GM18519 (cell line): ENCODE results near the gene PSMC5.
"Not testable (repeated sequence)": the region's sequence is repeated elsewhere in the genome, so short reads cannot be mapped to it uniquely, and the experiment has no call there.

Experiments used
- ATAC-seq: cut with Tn5 transposase; IDR thresholded peaks from one replicate; pipeline ENCODE4 v1.9.1; 2021; ENCODE audit warnings: mild to moderate bottlenecking, moderate library complexity; ENCODE audit not compliant: unreplicated experiment, low FRiP score

Gene PSMC5

GRCh38 chr17:63827002-63827800 is at the start of gene PSMC5, which contains the start of gene FTSJ3:
Gene PSMC5 (plus strand): TSS chr17:63827431. CDS start chr17:63827491, 60 bp downstream.
Gene FTSJ3 (minus strand): TSS chr17:63827663. CDS start chr17:63826902, 761 bp downstream.
- peak; percentile 53 for ATAC-seq

GRCh38 chr17:63780507-63780906 is 46.7 kb upstream of the PSMC5 start:
- ATAC-seq: no peak

- no peak for ATAC-seq
Measured at GRCh38 chr17:63780928-63781327, 46.3 kb upstream of the PSMC5 start.

- ATAC-seq: no peak
Measured at GRCh38 chr17:63783522-63783921, 43.7 kb upstream of the PSMC5 start.

GRCh38 chr17:63785556-63785955 is 41.7 kb upstream of the PSMC5 start:
- ATAC-seq: no peak

GRCh38 chr17:63786117-63786516 is 41.1 kb upstream of the PSMC5 start:
- ATAC-seq: no peak

GRCh38 chr17:63786971-63787711 is 40.1 kb upstream of the PSMC5 start:
- ATAC-seq: no peak

- ATAC-seq: no peak
Measured at GRCh38 chr17:63790057-63790456, 37.2 kb upstream of the PSMC5 start.

GRCh38 chr17:63792055-63792729 is 35.0 kb upstream of the PSMC5 start:
- no peak for ATAC-seq

- not testable (repeated sequence) for ATAC-seq
Measured at GRCh38 chr17:63796375-63796774, 30.9 kb upstream of the PSMC5 start.

- ATAC-seq: no peak
Measured at GRCh38 chr17:63798572-63799106, 28.6 kb upstream of the PSMC5 start.

GRCh38 chr17:63800783-63801182 is 26.4 kb upstream of the PSMC5 start:
- ATAC-seq: no peak

GRCh38 chr17:63804328-63804727 is 22.9 kb upstream of the PSMC5 start:
- no peak for ATAC-seq

- no peak for ATAC-seq
Measured at GRCh38 chr17:63805591-63805990, 21.6 kb upstream of the PSMC5 start.

GRCh38 chr17:63809970-63810369 is 17.3 kb upstream of the PSMC5 start:
- no peak for ATAC-seq

GRCh38 chr17:63816123-63816522 is 11.1 kb upstream of the PSMC5 start:
- ATAC-seq: no peak

GRCh38 chr17:63816669-63817068 is 10.6 kb upstream of the PSMC5 start:
- ATAC-seq: no peak

GRCh38 chr17:63817736-63818385 is 9.4 kb upstream of the PSMC5 start:
- ATAC-seq: no peak

- no peak for ATAC-seq
Measured at GRCh38 chr17:63819131-63819530, 8.1 kb upstream of the PSMC5 start.
